ENCODE data around the gene INKA1. TPM values are rescaled to one million over a fixed set of nuclear protein-coding genes. Genes with fewer than 3 reads are reported as not detected.
A peak's percentile ranks its signal among the peaks of the same experiment; 100 is the strongest.
"Not testable (repeated sequence)": the region's sequence is repeated elsewhere in the genome, so short reads cannot be mapped to it uniquely, and the experiment has no call there.

The INKA1 gene
- total RNA-seq, 1 donor from 2014 or later = 1.4 TPM

DNA sequence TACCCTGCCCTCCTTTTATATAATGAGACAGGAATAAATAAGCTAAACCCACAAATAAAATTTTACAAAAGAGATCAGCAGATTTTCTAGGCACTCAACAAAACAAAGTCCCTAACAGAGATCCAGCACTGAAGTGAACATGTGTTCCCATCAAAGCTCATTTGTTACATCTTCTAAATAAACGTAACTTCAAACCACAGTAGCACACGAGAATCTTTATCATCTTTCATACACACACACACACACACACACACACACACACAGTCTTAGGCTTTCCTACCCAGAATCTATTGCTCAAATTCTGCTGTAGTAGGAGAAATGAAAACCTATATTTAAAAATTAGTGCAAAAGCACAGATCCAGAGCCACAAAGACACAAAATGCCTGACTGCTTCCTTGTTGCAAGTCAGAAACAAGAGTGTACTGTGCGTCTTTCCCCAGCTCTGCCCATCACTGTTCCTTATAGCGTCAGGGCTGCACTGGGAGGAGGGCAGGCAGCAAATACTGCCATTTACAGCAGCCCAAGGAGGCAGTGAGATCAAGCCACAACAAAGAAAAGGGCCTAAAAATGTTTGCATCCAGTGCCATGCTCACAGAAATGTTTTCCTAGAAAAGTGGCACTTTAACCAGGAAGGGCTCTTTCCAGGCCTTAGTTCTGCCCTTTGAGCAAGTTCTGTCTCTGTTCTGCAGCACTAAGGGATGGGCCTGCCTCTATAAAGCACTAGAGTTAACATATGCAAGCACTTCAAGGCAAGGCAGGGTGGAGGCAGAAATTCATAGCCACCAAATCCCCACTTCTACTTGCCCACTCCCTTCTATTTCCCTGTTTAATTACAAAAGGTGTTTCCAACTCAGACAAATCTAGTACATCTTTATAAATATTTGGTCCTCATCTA, 22.7 kb upstream of the INKA1 start:
- Mint-ChIP-seq H3K9me3 (no peaks in the 10 kb centered on the region), H3K4me3 (no peak overlapping the region)

DNA sequence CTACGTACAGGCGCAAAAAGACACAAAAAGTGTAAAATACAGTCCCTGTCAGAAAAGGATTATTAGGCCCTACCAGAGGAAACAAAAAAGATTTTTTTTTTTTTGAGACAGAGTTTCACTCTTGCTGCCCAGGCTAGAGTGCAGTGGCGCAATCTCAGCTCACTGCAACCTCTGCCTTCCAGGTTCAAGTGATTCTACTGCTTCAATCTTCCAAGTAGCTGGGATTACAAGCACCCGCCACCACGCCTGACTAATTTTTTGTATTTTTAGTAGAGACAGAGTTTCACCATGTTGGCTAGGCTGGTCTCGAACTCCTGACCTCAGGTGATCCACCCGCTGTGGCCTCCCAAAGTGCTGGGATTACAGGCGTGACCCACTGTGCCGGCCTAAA, 22.1 kb upstream of the INKA1 start:
- H3K9me3 Mint-ChIP-seq; H3K4me3 Mint-ChIP-seq; intact Hi-C loops (cut with micrococcal nuclease); H3K27me3 Mint-ChIP-seq; DNase-seq; H3K27ac Mint-ChIP-seq: not testable (repeated sequence)
- Mint-ChIP-seq H3K4me1 (peaks cover 22% of the 10 kb centered on the region), H3K36me3 (ENCODE audit: low read depth) (peaks cover 36% of the 10 kb centered on the region)

More for the DNA sequence above, 22.7 kb upstream of the INKA1 start:
- no peak overlapping the region for H3K27ac Mint-ChIP-seq
- intact Hi-C loops (cut with micrococcal nuclease) = no loop called here
- H3K4me1 Mint-ChIP-seq = peaks cover 18% of the 10 kb centered on the region
- H3K36me3 Mint-ChIP-seq (ENCODE audit: low read depth) = peaks cover 33% of the 10 kb centered on the region
- DNase-seq = no peak
- H3K27me3 Mint-ChIP-seq = no peaks in the 10 kb centered on the region

DNA sequence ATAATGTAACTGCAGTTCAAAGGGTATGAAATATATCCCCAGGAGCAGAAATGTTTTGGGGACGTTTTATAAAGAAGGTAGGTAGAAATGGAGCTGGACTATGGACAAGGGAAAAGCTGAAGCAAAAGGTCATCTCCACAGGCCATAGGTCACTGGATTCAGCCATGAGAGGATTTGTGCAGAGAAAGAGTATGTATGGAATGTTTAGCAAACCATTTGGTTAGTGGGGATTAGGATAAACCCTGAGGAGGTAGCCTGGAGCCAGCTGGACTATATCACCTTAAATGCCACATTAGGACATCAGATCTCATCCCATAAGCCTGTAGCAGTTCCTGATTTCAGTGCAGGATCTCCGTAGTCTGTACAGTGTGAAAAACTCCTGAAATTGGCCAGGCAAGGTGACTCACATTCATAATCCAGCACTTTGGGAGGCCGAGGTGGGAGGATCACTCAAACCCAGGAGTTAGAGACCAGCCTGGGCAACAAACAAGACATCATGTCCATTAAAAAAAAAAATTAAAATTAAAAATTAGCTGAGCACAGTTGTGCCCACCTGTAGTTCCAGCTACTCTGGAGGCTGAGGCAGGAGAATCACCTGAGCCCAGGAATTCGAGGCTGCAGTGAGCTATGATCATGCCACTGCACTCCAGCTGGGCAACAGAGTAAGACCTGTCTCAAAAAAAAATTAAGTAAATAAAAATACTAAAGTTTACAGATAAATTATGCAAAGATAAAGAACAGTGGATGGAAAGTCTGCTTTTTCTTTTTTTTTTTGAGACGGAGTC, 21.5 kb upstream of the INKA1 start:
- DNase-seq = no peak
- Mint-ChIP-seq H3K9me3 (no peaks in the 10 kb centered on the region), H3K27ac (no peak overlapping the region), H3K27me3 (no peaks in the 10 kb centered on the region), H3K36me3 (ENCODE audit: low read depth) (peaks cover 35% of the 10 kb centered on the region), H3K4me3 (no peak overlapping the region), H3K4me1 (peaks cover 22% of the 10 kb centered on the region)
- intact Hi-C loops (cut with micrococcal nuclease) = no loop called here

DNA sequence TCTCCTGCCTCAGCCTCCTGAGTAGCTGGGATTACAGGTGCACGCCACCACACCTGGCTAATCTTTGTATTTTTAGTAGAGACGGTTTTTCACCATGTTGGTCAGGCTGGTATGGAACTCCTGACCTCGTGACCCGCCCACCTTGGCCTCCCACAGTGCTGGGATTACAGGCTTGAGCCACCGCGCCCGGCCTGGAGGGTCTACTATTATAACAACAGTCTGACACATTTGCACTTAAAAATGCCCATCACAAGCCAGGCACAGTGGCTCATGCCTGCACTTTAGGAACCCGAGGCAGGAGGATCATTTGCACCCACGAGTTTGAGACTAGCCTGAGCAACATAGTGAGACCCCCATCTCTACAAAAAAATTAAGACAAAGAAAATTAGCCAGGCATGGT, 20.8 kb upstream of the INKA1 start:
- DNase-seq; H3K4me3 Mint-ChIP-seq; H3K27me3 Mint-ChIP-seq; intact Hi-C loops (cut with micrococcal nuclease); H3K9me3 Mint-ChIP-seq; H3K27ac Mint-ChIP-seq: not testable (repeated sequence)
- H3K4me1 Mint-ChIP-seq = peaks cover 26% of the 10 kb centered on the region
- H3K36me3 Mint-ChIP-seq (ENCODE audit: low read depth) = peaks cover 31% of the 10 kb centered on the region

DNA sequence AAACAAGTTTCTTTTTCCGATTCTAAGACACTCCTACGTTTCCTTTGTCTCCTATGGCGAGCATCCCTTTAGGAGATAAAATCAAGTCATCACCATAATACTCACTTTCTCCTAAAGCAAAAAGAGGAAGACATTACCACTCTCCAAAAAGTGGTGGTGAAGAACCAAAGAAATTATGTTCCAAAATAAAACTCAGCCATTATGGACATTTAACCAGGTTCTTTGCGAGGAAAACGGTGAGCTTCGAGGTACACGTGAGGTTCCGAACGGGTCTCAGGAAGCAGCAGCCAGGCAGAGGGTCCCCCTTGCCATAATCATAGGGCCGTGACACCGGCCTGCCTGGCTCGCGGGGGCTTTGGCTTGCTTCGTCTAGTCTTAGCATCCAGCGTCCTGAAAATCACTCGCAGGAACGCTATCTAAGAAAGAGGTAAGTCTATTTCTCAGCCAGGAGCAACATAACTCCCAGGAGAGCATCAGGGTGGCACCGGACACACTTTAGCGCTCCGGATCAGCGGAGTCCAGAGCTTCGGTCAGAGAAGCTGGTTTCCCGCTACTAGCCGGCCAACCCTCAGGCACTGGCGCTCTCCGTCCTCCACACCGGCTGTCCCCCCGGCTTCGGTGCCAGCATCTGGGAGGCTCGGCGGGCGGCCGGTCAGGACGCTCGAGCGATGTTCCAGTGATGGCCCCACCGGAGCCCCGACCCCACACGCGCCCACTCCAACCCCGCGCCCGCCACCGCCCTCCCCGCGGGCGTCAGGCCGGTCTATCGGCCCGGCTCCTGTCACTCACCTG, 17.3 kb upstream of the INKA1 start:
- peaks cover 28% of the 10 kb centered on the region for H3K4me1 Mint-ChIP-seq
- DNase-seq = no peak
- H3K9me3 Mint-ChIP-seq = no peaks in the 10 kb centered on the region
- peaks cover 2% of the 10 kb centered on the region for H3K27me3 Mint-ChIP-seq
- peak overlapping the region; percentile 93 for H3K4me3 Mint-ChIP-seq
- H3K27ac Mint-ChIP-seq = peak overlapping the region; percentile 92
- intact Hi-C loops (cut with micrococcal nuclease) = loop anchor here (1.0 to 5.0 kb wide), 5 partner anchors 17 to 452 kb away; partner anchors contain the start of genes APEH, DAG1, GNAI2 and MON1A
- H3K36me3 Mint-ChIP-seq (ENCODE audit: low read depth) = peaks cover 22% of the 10 kb centered on the region

DNA sequence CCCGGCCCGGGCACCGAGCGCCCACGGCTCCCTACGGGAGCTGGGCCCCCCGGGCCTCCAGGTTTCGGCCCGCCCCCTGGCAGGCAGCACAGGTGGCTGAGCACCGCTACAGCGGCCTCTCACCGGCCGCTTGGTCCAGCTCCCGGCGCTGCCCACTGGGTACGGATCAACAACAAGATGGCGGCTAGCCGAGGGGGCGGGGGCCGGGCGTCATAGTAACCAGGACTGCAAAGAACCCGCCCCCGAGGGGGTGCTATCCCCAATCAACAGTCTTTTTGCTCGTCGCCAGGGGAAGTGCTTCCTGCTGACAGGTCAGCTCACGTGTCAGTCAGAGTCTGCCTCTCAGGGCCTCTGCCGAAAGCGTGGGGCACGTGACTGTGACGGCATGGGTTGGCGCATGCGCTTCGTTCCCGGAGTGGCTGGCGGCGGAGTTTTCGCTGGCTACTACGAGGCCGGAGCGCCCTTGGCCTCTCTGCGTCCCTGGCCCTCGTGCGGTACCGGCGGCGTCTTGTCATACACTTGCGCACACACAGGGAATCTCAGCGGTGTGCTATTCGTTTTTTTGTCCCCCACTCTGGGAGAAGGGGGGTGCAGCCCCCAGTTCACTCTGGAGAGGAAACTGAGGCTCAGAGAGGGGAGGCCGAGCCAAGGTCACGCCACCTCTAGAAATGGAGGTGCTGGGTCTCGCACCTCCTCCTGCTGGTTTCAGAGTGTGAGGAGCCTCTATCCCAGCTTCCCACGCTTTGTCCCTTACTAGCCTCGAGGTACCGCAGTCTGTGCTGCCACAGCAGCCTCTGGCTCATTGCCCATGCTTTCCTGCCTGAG, 16.5 kb upstream of the INKA1 start, which contains the start of gene IP6K1:
IP6K1 (minus strand) TSS at position 186 of the 825 bp plus-strand sequence. CDS start 38,502 bp downstream, outside the sequence.
- H3K4me3 Mint-ChIP-seq = peak within 1 kb of the TSS; percentile 93
- intact Hi-C loops (cut with micrococcal nuclease) = loop anchor here (1.0 to 5.0 kb wide), 5 partner anchors 16 to 451 kb away; partner anchors contain the start of genes APEH, DAG1, GNAI2 and MON1A
- H3K9me3 Mint-ChIP-seq = no peaks in the 10 kb centered on the region
- peak within 1 kb of the TSS; percentile 94 for H3K27ac Mint-ChIP-seq
- DNase-seq = peak; percentile 100
- peaks cover 24% of the 10 kb centered on the region for H3K4me1 Mint-ChIP-seq
- H3K36me3 Mint-ChIP-seq (ENCODE audit: low read depth) = peaks cover 18% of the 10 kb centered on the region
- H3K27me3 Mint-ChIP-seq = peaks cover 5% of the 10 kb centered on the region

DNA sequence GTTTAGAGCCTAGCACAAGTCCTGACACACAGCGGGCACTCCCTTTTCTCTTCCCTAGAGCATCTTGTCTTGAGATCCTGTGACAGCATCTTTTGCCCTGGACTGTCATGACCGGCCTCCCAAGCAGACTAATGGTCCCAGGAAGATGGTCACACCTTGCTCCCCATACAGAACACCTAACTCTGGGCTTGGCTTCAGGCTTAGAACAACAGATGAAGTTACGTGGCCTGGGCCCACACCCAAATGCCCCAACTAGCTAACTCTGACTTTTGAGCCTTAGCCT, 15.9 kb upstream of the INKA1 start:
- Mint-ChIP-seq H3K4me1 (peaks cover 24% of the 10 kb centered on the region), H3K4me3 (peak overlapping the region; percentile 93), H3K27ac (peak overlapping the region; percentile 94), H3K9me3 (no peaks in the 10 kb centered on the region), H3K36me3 (ENCODE audit: low read depth) (peaks cover 17% of the 10 kb centered on the region), H3K27me3 (peaks cover 5% of the 10 kb centered on the region)
- no peak for DNase-seq
- intact Hi-C loops (cut with micrococcal nuclease) = loop anchor here (5.0 kb wide), 3 partner anchors 115 to 450 kb away; partner anchors contain the start of genes APEH, GNAI2 and MON1A

DNA sequence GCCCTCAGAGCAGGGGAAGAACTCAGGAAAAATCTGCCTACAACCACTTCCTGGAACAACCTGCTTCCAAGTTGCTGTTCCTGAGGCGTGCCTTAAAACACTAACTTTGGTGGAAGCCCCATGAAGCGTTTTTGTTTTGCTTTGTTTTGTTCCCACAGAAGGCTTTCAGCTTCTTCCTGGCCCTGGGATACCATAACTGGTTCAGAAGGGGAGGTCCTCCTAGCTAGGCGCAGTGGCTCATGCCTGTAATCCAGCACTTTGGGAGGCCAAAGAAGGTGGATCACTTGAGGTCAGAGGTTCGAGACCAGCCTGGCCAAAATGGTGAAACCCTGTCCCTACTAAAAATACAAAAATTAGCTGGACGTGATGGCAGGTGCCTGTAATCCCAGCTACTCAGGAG, 15.5 kb upstream of the INKA1 start:
- H3K36me3 Mint-ChIP-seq (ENCODE audit: low read depth) = peaks cover 13% of the 10 kb centered on the region
- peak overlapping the region; percentile 94 for H3K27ac Mint-ChIP-seq
- DNase-seq = no peak
- peak overlapping the region; percentile 93 for H3K4me3 Mint-ChIP-seq
- intact Hi-C loops (cut with micrococcal nuclease) = loop anchor here (5.0 kb wide), 3 partner anchors 115 to 450 kb away; partner anchors contain the start of genes APEH, GNAI2 and MON1A
- peaks cover 24% of the 10 kb centered on the region for H3K4me1 Mint-ChIP-seq
- H3K9me3 Mint-ChIP-seq = no peaks in the 10 kb centered on the region
- H3K27me3 Mint-ChIP-seq = peaks cover 5% of the 10 kb centered on the region

DNA sequence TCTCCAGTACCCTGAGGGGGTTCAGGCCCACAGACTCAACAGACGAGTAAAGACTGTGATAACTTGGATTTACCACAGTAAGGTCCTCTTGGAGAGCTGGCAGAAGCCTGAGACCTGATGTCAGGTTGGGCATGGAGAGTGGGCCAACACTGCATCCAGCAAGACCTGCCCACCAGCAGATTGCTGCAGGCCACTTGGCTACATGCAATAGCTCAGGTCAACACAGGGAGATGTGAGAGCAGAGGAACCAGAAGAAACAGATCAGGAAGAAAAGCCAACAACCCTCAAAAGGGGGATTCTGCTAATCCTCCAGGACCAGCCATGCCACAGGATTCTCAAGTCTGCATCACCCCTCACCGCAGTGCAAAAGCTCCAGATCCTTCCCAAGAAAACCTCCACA, 15.0 kb upstream of the INKA1 start:
- no peaks in the 10 kb centered on the region for H3K9me3 Mint-ChIP-seq
- no peak overlapping the region for H3K4me3 Mint-ChIP-seq
- peak; percentile 57 for DNase-seq
- intact Hi-C loops (cut with micrococcal nuclease) = loop anchor here (5.0 kb wide), 3 partner anchors 116 to 449 kb away; partner anchors contain the start of genes APEH, GNAI2 and MON1A
- H3K27ac Mint-ChIP-seq = peak overlapping the region; percentile 60
- peaks cover 11% of the 10 kb centered on the region for H3K36me3 Mint-ChIP-seq (ENCODE audit: low read depth)
- peaks cover 5% of the 10 kb centered on the region for H3K27me3 Mint-ChIP-seq
- H3K4me1 Mint-ChIP-seq = peaks cover 24% of the 10 kb centered on the region

DNA sequence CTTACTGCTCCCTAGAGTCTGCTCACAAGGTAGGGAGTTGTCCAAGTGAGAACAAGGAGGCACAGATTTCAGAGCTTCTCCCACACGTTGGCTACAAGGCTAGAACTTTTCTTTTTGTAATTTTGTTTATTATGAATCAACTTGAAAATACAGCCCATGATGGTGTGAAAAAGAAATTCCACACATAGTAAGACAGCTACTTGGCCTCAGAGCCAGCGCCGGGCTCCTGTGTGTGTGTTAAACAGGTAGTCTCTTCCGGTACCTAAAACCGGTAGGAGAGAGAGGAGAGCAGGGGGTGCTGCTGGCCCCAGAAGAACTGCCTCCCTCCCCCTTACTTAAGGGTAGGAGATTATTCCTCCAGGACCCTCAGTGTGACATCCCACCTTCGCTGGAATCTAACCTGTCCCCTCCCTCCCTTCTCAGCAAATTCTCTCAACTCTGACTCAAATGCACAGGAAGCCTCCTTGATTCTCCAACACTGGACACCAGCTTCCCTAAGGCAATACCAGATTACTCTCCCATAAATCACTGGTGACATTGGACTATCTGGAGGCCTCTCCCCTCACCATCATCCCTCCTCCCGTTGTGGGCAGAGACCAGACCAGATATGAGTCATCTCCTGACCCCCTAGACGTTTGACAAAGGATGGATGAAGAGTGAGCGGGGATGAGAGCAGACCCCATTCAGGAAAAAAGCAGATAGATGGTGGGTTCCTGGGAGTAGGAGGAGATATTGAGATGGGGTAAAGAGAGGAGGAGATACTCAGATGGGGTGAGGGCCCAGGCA, 12.2 kb upstream of the INKA1 start:
- H3K27me3 Mint-ChIP-seq = peaks cover 6% of the 10 kb centered on the region
- no peak for DNase-seq
- H3K36me3 Mint-ChIP-seq (ENCODE audit: low read depth) = no peaks in the 10 kb centered on the region
- H3K27ac Mint-ChIP-seq = no peak overlapping the region
- no peak overlapping the region for H3K4me3 Mint-ChIP-seq
- peaks cover 13% of the 10 kb centered on the region for H3K4me1 Mint-ChIP-seq
- intact Hi-C loops (cut with micrococcal nuclease) = no loop called here
- H3K9me3 Mint-ChIP-seq = no peaks in the 10 kb centered on the region

DNA sequence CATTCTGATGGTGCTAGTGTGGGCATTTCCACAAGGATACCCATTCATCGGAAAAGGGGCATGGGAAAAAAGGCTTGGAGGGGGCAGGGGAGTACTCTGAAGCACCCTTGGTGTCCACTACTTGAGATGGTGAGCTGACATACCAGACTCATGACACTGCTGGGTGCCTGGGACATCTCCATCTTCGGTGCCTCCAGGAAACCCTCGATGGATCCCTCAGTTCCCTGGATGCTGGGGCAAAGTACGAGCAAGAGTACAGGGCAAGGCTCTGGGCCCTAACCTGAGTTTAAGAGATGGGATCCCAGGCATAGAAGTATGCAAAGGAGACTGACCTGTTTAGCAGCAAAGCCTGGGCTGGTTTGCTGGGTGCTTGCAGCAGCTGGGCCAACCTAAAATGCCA, 11.5 kb upstream of the INKA1 start:
- intact Hi-C loops (cut with micrococcal nuclease) = no loop called here
- DNase-seq = no peak
- no peak overlapping the region for H3K27ac Mint-ChIP-seq
- H3K4me1 Mint-ChIP-seq = peaks cover 13% of the 10 kb centered on the region
- H3K9me3 Mint-ChIP-seq = no peaks in the 10 kb centered on the region
- no peaks in the 10 kb centered on the region for H3K36me3 Mint-ChIP-seq (ENCODE audit: low read depth)
- no peak overlapping the region for H3K4me3 Mint-ChIP-seq
- peaks cover 9% of the 10 kb centered on the region for H3K27me3 Mint-ChIP-seq

Data from activated CD4-positive, alpha-beta T cell treated with anti-CD3 and anti-CD28 coated beads, Interleukin-2, amount 10 ng/mL, durations not matched to agents 24 days and 14 days (primary cell).